CD4-positive, alpha-beta T cell (primary cell): Measurements from ENCODE around the gene SERINC4. TPM values are rescaled to one million over a fixed set of nuclear protein-coding genes. Genes with fewer than 3 reads are reported as not detected.
A peak's percentile ranks its signal among the peaks of the same experiment; 100 is the strongest.
"Not testable (repeated sequence)": the region's sequence is repeated elsewhere in the genome, so short reads cannot be mapped to it uniquely, and the experiment has no call there.

ENCODE experiments used
- ATAC-seq: fragments of 200-7000 bp; cut with Tn5 transposase; one replicate; pipeline ENCODE4 v1.10.0; 2022; ENCODE audit warnings: mild to moderate bottlenecking; ENCODE audit not compliant: poor library complexity
- CTCF ChIA-PET: fragments of 350-600 bp; sonication (Branson Sonifier 250); formaldehyde crosslinking; loops from one replicate; lab custom pipeline; 2021; ENCODE audit warnings: antibody characterized with exemption, inconsistent platforms; lab: Charles Lee
- POLR2A ChIA-PET: fragments of 350-600 bp; sonication (Branson Sonifier 250); formaldehyde crosslinking; loops from one replicate; lab custom pipeline; 2021; ENCODE audit warnings: antibody characterized with exemption, inconsistent platforms; lab: Charles Lee
- DNase-seq, 14 experiments: peaks; one replicate each; pipeline ENCODE4 v3.0.0-alpha.2; 2013 to 2020; ENCODE audit warnings: mixed read lengths in 2 of 14
- H3K27ac ChIP-seq, 2 donors: one replicate each; pipeline versions ENCODE4 v1.5.1 to v1.7.0; 2013; ENCODE audit warnings: low read length in 2 of 2, low read depth in 1 of 2, mild to moderate bottlenecking in 1 of 2
- H3K27me3 ChIP-seq, 2 experiments: 1 replicate in 1 of 2; 2 replicates in 1 of 2; pipeline versions ENCODE4 v1.6.1 to v1.7.0; 2013; ENCODE audit warnings: low read length in 2 of 2, control low read depth in 1 of 2, mild to moderate bottlenecking in 1 of 2, moderate library complexity in 1 of 2; ENCODE audit not compliant: insufficient read depth in 2 of 2, control insufficient read depth in 1 of 2
- H3K36me3 ChIP-seq: one replicate; pipeline ENCODE4 v1.6.1; 2013; ENCODE audit warnings: low read length, control low read depth; ENCODE audit not compliant: insufficient read depth
- H3K4me1 ChIP-seq: one replicate; pipeline ENCODE4 v1.6.1; 2013; ENCODE audit warnings: low read length, control low read depth; ENCODE audit not compliant: insufficient read depth
- H3K4me3 ChIP-seq: one replicate; pipeline ENCODE4 v1.5.1; 2013; ENCODE audit warnings: mild to moderate bottlenecking, low read length, moderate library complexity
- H3K9me3 ChIP-seq, 2 experiments: 1 replicate in 1 of 2; 2 replicates in 1 of 2; pipeline versions ENCODE4 v1.6.1 to v1.7.0; 2013; ENCODE audit warnings: low read length in 2 of 2, mild to moderate bottlenecking in 2 of 2, control low read depth in 1 of 2, moderate library complexity in 1 of 2; ENCODE audit not compliant: control insufficient read depth in 1 of 2, insufficient read depth in 1 of 2
- H3K27ac Mint-ChIP-seq: one replicate; pipeline ENCODE4 v1.8.0; 2020; ENCODE audit warnings: mixed read lengths
- H3K27me3 Mint-ChIP-seq: one replicate; pipeline ENCODE4 v1.8.0; 2021; ENCODE audit warnings: mixed read lengths
- H3K36me3 Mint-ChIP-seq: one replicate; pipeline ENCODE4 v1.8.0; 2021; ENCODE audit warnings: low read depth, mixed read lengths
- H3K4me1 Mint-ChIP-seq: one replicate; pipeline ENCODE4 v1.8.0; 2021; ENCODE audit warnings: low read depth, mixed read lengths
- H3K4me3 Mint-ChIP-seq: one replicate; pipeline ENCODE4 v1.8.0; 2020; ENCODE audit warnings: mild to moderate bottlenecking, mixed read lengths
- H3K9me3 Mint-ChIP-seq: one replicate; pipeline ENCODE4 v1.8.0; 2020; ENCODE audit warnings: mixed read lengths
- CTCF ChIP-seq: fragments of 200-600 bp; IDR thresholded peaks from one replicate; pipeline ENCODE4 v1.8.0; 2022; ENCODE audit warnings: antibody characterized with exemption, mild to moderate bottlenecking
- intact Hi-C, 2 experiments: fragments of 100-400 bp; cut with DNase I in 1 of 2; cut with micrococcal nuclease in 1 of 2; formaldehyde crosslinking; loops; one replicate each; pipeline versions ENCODE4 v1.15.1 to v1.9.0; 2023 to 2025; cut with DNase I, micrococcal nuclease
- total RNA-seq, 174 experiments: library from RNA in 2 of 174; stranded (reverse) in 2 of 174; gene quantifications; one replicate each; pipeline ENCODE4 v1.2.3 and lab custom pipeline; 2021 to 2026

SERINC4 gene
- total RNA-seq, 2 experiments from 2014 or later: 0.36 TPM; not detected in 1

GRCh38 chr15:43826029-43826507, 26.0 kb upstream of the SERINC4 start:
- no peaks in the 10 kb centered on the region for H3K9me3 ChIP-seq
- CTCF ChIA-PET: no interaction called here
- Mint-ChIP-seq H3K4me1 (peaks cover 58% of the 10 kb centered on the region), H3K4me3 (peak overlapping the region; percentile 88), H3K27me3 (no peaks in the 10 kb centered on the region), H3K27ac (peak overlapping the region; percentile 89), H3K9me3 (no peaks in the 10 kb centered on the region), H3K36me3 (peaks cover 17% of the 10 kb centered on the region)
- peak overlapping the region; percentile 65 to 86 for H3K27ac ChIP-seq
- peaks cover 66% of the 10 kb centered on the region for H3K4me1 ChIP-seq
- H3K4me3 ChIP-seq: peak overlapping the region; percentile 86
- no peaks in the 10 kb centered on the region for H3K27me3 ChIP-seq
- ATAC-seq (no peak), DNase-seq (no peak)
- intact Hi-C loops: loop anchor here (5.0 to 10.0 kb wide), 4 partner anchors 34 to 901 kb away; partner anchors contain the start of genes SERF2 (in 2 of the 2), CTDSPL2 (in 1 of the 2), GOLM2 (in 1 of the 2) and TTBK2 (in 1 of the 2)
- no peak for TF ChIP-seq CTCF
- peaks cover 4% of the 10 kb centered on the region for H3K36me3 ChIP-seq
- POLR2A ChIA-PET: interaction anchor here (0.7 to 3.4 kb wide), 3 partner anchors 26 to 1374 kb away, joined by 3 to 33 read pairs (median 15); partner anchors contain the start of genes ELL3, HYPK and SERINC4

GRCh38 chr15:43825305-43825704, 25.3 kb upstream of the SERINC4 start:
- H3K27me3 Mint-ChIP-seq, H3K36me3 ChIP-seq, ATAC-seq, DNase-seq, H3K9me3 ChIP-seq, H3K4me3 ChIP-seq, H3K27me3 ChIP-seq, H3K9me3 Mint-ChIP-seq, H3K27ac ChIP-seq: not testable (repeated sequence)
- Mint-ChIP-seq H3K4me3 (peak overlapping the region; percentile 88), H3K4me1 (peaks cover 62% of the 10 kb centered on the region), H3K36me3 (peaks cover 20% of the 10 kb centered on the region), H3K27ac (peak overlapping the region; percentile 97)
- peaks cover 66% of the 10 kb centered on the region for H3K4me1 ChIP-seq
- POLR2A ChIA-PET: interaction anchor here (1.0 to 4.2 kb wide), 15 partner anchors 17 to 1761 kb away, joined by 3 to 74 read pairs (median 6); partner anchors contain the start of genes BLOC1S6, CTDSPL2, ELL3 and GANC
- CTCF ChIA-PET: interaction anchor here (1.0 to 1.1 kb wide), 2 partner anchors 11 to 23 kb away, joined by 3 read pairs; no protein-coding TSS in a partner anchor
- intact Hi-C loops: loop anchor here (2.0 to 10.0 kb wide), 6 partner anchors 25 to 901 kb away; partner anchors contain the start of genes SERF2 (in 2 of the 2), CTDSPL2 (in 1 of the 2), ELL3 (in 1 of the 2) and GOLM2 (in 1 of the 2)

- ATAC-seq: peak; percentile 93
- CTCF ChIA-PET: interaction anchor here (0.9 to 1.1 kb wide), 3 partner anchors 11 to 902 kb away, joined by 3 read pairs; no protein-coding TSS in a partner anchor
- H3K27me3 ChIP-seq: no peaks in the 10 kb centered on the region
- H3K4me3 Mint-ChIP-seq: peak within 1 kb of the TSS; percentile 99
- H3K27me3 Mint-ChIP-seq: no peaks in the 10 kb centered on the region
- H3K36me3 Mint-ChIP-seq: peaks cover 20% of the 10 kb centered on the region
- H3K27ac ChIP-seq: peak within 1 kb of the TSS; percentile 90 to 94
- H3K4me1 ChIP-seq: peaks cover 65% of the 10 kb centered on the region
- TF ChIP-seq CTCF: no peak
- H3K4me1 Mint-ChIP-seq: peaks cover 62% of the 10 kb centered on the region
- H3K36me3 ChIP-seq: peaks cover 4% of the 10 kb centered on the region
- POLR2A ChIA-PET: interaction anchor here (0.6 to 4.2 kb wide), 22 partner anchors 8 to 1762 kb away, joined by 3 to 74 read pairs (median 4); partner anchors contain the start of genes BLOC1S6, CTDSPL2, EIF3J and ELL3
- no peaks in the 10 kb centered on the region for H3K9me3 Mint-ChIP-seq
- H3K27ac Mint-ChIP-seq: peak within 1 kb of the TSS; percentile 97
- no peaks in the 10 kb centered on the region for H3K9me3 ChIP-seq
- peak; percentile 79 to 99 (median 88) for DNase-seq
- intact Hi-C loops: loop anchor here (2.0 to 10.0 kb wide), 6 partner anchors 24 to 900 kb away; partner anchors contain the start of genes SERF2 (in 2 of the 2), CTDSPL2 (in 1 of the 2), ELL3 (in 1 of the 2) and GOLM2 (in 1 of the 2)
- H3K4me3 ChIP-seq: peak within 1 kb of the TSS; percentile 86
Measured at GRCh38 chr15:43824302-43825246, 24.6 kb upstream of the SERINC4 start, which contains the start of gene MFAP1. Gene MFAP1, minus strand, starts transcription at chr15:43824690. Its CDS starts 121 bp downstream, at chr15:43824569.
